PFSK-1 (cell line): ENCODE measurements around the gene OR1D5.

ENCODE experiments used
- FOXP2 ChIP-seq: optimal IDR thresholded peaks from 2 replicates; pipeline ENCODE3; 2011; ENCODE audit warnings: borderline replicate concordance, control low read depth, inconsistent platforms; ENCODE audit not compliant: insufficient read depth; ENCODE audit errors: extremely low read length, extremely low read depth
- POLR2AphosphoS5 ChIP-seq: IDR thresholded peaks from 2 replicates; pipeline ENCODE4 v1.6.1; 2012; ENCODE audit warnings: low read depth, mild to moderate bottlenecking, control low read depth, low read length, moderate library complexity
- SIN3A ChIP-seq: IDR thresholded peaks from 2 replicates; pipeline ENCODE4 v1.6.1; 2012; ENCODE audit warnings: mild to moderate bottlenecking, low read length, moderate library complexity, borderline replicate concordance; ENCODE audit not compliant: insufficient read depth
- TAF1 ChIP-seq: IDR thresholded peaks from 2 replicates; pipeline ENCODE4 v1.6.1; 2012; ENCODE audit warnings: low read length, control low read depth, borderline replicate concordance; ENCODE audit not compliant: insufficient read depth
- TF ChIP-seq, protein P1 (sequence below), 2 experiments: IDR thresholded peaks; 2 replicates each; pipeline versions ENCODE4 v1.6.1 to v1.8.0; 2011 to 2012; ENCODE audit warnings: low read depth in 2 of 2, low read length in 2 of 2, control low read depth in 1 of 2, inconsistent platforms in 1 of 2, mild to moderate bottlenecking in 1 of 2, moderate library complexity in 1 of 2; ENCODE audit not compliant: insufficient read depth in 1 of 2

The OR1D5 gene

DNA sequence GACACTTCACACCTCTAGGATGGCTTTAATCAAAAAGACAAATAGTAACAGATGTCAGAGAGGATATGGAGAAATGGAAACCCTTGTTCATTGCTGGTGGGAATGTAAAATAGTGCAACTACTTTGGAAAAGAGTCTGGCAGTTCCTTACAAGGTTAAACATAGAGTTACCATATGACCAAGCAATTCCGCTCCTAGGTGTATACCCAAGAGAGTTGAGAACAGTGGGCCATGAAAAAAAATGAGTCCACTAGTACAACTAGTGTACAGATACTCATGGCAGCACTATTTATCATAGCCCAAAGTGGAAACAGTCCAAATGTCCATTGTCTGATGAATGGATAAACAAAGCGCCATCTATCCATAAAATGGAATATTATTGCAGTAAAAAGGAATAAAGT, 39.1 kb downstream of the OR1D5 start:
- TF ChIP-seq TAF1 (no peak), FOXP2 (no peak), POLR2AphosphoS5 (no peak)
- TF ChIP-seq, protein P1, sequence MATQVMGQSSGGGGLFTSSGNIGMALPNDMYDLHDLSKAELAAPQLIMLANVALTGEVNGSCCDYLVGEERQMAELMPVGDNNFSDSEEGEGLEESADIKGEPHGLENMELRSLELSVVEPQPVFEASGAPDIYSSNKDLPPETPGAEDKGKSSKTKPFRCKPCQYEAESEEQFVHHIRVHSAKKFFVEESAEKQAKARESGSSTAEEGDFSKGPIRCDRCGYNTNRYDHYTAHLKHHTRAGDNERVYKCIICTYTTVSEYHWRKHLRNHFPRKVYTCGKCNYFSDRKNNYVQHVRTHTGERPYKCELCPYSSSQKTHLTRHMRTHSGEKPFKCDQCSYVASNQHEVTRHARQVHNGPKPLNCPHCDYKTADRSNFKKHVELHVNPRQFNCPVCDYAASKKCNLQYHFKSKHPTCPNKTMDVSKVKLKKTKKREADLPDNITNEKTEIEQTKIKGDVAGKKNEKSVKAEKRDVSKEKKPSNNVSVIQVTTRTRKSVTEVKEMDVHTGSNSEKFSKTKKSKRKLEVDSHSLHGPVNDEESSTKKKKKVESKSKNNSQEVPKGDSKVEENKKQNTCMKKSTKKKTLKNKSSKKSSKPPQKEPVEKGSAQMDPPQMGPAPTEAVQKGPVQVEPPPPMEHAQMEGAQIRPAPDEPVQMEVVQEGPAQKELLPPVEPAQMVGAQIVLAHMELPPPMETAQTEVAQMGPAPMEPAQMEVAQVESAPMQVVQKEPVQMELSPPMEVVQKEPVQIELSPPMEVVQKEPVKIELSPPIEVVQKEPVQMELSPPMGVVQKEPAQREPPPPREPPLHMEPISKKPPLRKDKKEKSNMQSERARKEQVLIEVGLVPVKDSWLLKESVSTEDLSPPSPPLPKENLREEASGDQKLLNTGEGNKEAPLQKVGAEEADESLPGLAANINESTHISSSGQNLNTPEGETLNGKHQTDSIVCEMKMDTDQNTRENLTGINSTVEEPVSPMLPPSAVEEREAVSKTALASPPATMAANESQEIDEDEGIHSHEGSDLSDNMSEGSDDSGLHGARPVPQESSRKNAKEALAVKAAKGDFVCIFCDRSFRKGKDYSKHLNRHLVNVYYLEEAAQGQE (IDR thresholded peaks at IDR 0.05; ENCODE audit: insufficient read depth in 1 of 2, low read depth in 2 of 2, low read length in 2 of 2), result no peak

DNA sequence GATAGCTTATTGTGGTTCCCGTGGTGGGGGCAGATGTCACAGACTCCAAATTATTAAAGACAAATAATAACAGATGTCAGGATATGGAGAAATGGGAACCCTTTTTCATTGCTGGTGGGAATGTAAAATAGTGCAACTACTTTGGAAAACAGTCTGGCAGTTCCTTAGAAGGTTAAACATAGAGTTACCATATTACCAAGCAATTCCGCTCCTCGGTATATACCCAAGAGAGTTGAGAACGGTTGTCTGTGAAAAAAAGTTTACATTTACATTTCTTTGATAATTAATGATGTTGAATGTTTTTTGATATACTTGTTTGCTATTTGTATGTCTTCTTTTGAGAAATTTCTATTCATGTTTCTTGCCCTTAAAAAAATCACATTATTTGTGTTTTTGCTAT, 41.2 kb downstream of the OR1D5 start:
- no peak for TF ChIP-seq TAF1

DNA sequence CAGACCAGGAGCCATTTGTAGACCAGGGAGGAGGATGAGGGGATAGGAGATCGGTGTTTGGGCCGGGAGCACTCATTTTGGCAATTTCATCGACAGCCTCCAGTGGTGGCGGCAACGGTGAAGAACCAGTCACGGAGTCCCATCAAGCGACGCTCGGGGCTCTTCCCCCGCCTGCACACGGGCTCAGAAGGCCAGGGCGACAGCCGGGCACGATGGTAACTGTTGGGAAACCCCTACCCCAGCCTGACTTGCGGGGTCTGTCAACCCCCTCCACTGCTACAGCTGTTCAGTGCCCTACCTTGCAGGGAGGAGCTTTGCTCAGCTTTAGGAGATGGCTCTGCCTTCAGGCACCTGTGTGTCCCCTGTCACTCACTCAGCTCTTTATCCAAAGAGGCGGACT, 43.0 kb downstream of the OR1D5 start:
- TF ChIP-seq, protein P1 (IDR thresholded peaks at IDR 0.05; ENCODE audit: insufficient read depth in 1 of 2, low read depth in 2 of 2, low read length in 2 of 2), result no peak
- TF ChIP-seq SIN3A (no peak), POLR2AphosphoS5 (no peak), FOXP2 (no peak), TAF1 (no peak)

DNA sequence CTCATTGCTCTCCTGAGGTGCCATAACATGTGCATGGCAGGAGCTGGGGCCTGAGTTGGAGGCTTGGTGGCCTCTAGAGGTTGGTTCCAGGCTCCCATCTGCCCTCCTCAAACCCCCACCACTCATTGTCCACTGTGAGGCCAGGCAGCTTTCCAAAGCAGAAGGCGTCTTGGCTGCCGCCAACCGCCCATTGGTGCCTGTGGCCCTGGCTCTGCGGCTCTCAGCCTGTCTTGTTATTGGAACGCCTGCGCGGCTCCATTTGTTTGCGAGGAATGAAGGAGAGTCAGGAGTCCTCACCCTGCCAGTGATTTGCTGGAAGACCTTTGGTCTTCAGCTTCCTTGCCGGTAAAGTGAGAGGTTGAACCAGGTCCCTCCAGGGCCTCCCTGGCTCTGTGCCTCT, 43.6 kb downstream of the OR1D5 start:
- no peak for TF ChIP-seq SIN3A
- no peak for TF ChIP-seq TAF1
- TF ChIP-seq FOXP2, result no peak
- TF ChIP-seq POLR2AphosphoS5, result no peak
- TF ChIP-seq, protein P1 (IDR thresholded peaks at IDR 0.05; ENCODE audit: insufficient read depth in 1 of 2, low read depth in 2 of 2, low read length in 2 of 2), result no peak

DNA sequence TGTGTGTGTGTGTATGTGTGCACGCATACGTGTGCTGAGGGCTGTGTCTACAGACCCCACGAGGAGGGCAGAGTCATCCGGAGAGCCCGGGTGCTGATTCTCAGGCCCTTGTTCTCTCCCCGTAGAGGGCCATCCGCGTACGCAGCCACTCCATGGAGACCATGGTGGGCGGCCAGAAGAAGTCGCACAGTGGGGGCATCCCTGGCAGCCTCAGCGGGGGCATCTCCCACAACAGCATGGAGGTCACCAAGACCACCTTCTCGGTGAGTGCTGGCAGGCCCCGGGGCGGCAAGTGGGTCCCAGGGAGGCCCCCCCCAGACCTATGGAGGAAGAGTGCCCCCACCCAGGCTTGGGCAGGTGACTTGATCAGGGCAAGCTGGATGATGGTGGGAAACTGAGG, 45.5 kb downstream of the OR1D5 start:
- TF ChIP-seq POLR2AphosphoS5 (no peak), FOXP2 (no peak), TAF1 (no peak), SIN3A (no peak)
- TF ChIP-seq, protein P1 (IDR thresholded peaks at IDR 0.05; ENCODE audit: insufficient read depth in 1 of 2, low read depth in 2 of 2, low read length in 2 of 2), result no peak
